Measurements from ENCODE around the gene ANKRD23. TPM values are rescaled to one million over a fixed set of nuclear protein-coding genes. Genes with fewer than 3 reads are reported as not detected.

ANKRD23 gene
- total RNA-seq, 4 donors from 2014 or later = 3.0 to 8.2 (median 3.2) TPM

- Histone ChIP-seq H3K9me3 (no peaks in the 10 kb centered on the region), H3K4me1 (peaks cover 10 to 27% of the 10 kb centered on the region in 2 donors), H3K36me3 (peaks cover 45 to 55% of the 10 kb centered on the region in 2 donors), H3K27me3 (no peaks in the 10 kb centered on the region), H3K27ac (no peak overlapping the region), H3K4me3 (replicated peaks in 1 of 3) (no peak overlapping the region)
- intact Hi-C loops (cut with DNase I) = loop anchor here (5.0 kb wide), 1 partner anchor 46 kb away; no protein-coding TSS in a partner anchor
- no peak for DNase-seq
- TF ChIP-seq POLR2A (IDR thresholded peaks at IDR 0.05) (no peak), CTCF (IDR thresholded peaks at IDR 0.05) (no peak)
- 96 to 100% methylated on average over 4 to 16 of the region's 17 CpGs for WGBS, 2 donors
These were observed 17.3 kb upstream of the ANKRD23 start for GRCh38 chr2:96861074-96861473.

GRCh38 chr2:96860065-96861029 lies 16.5 kb upstream of the ANKRD23 start:
- Histone ChIP-seq H3K27me3 (no peaks in the 10 kb centered on the region), H3K27ac (no peak overlapping the region), H3K36me3 (peaks cover 39 to 49% of the 10 kb centered on the region in 2 donors), H3K4me3 (replicated peaks in 1 of 3) (no peak overlapping the region), H3K9me3 (no peaks in the 10 kb centered on the region), H3K4me1 (peaks cover 10 to 19% of the 10 kb centered on the region in 2 donors)
- intact Hi-C loops (cut with DNase I) = loop anchor here (5.0 kb wide), 1 partner anchor 47 kb away; no protein-coding TSS in a partner anchor
- TF ChIP-seq CTCF (IDR thresholded peaks at IDR 0.05) = no peak
- TF ChIP-seq POLR2A (IDR thresholded peaks at IDR 0.05) = no peak
- WGBS, 2 donors = 84 to 85% methylated on average over 26 to 30 of the region's 38 CpGs
- DNase-seq = no peak

- Histone ChIP-seq H3K27me3 (no peaks in the 10 kb centered on the region), H3K4me3 (replicated peaks in 1 of 3) (no peak overlapping the region), H3K9me3 (no peaks in the 10 kb centered on the region), H3K27ac (peak overlapping the region in 1 of 3 donors; percentile 64), H3K36me3 (peaks cover 32 to 42% of the 10 kb centered on the region in 2 donors), H3K4me1 (peaks cover 10 to 18% of the 10 kb centered on the region in 2 donors)
- TF ChIP-seq CTCF (IDR thresholded peaks at IDR 0.05) (no peak), POLR2A (IDR thresholded peaks at IDR 0.05) (no peak)
- DNase-seq = no peak
- 61 to 63% methylated on average over 4 of the region's 4 CpGs for WGBS, 2 donors
- intact Hi-C loops (cut with DNase I) = loop anchor here (5.0 kb wide), 2 partner anchors 42 to 48 kb away; partner anchors contain the start of gene CNNM3
These were observed 15.9 kb upstream of the ANKRD23 start for GRCh38 chr2:96859681-96860064.

GRCh38 chr2:96859099-96859649 lies 15.4 kb upstream of the ANKRD23 start:
- peaks cover 10 to 18% of the 10 kb centered on the region in 2 donors for H3K4me1 ChIP-seq
- peak; percentile 26 to 35 for DNase-seq

More at GRCh38 chr2:96859099-96859649, 15.4 kb upstream of the ANKRD23 start:
- intact Hi-C loops (cut with DNase I) = loop anchor here (5.0 kb wide), 1 partner anchor 42 kb away; the partner anchor contains the start of gene CNNM3
- Histone ChIP-seq H3K27me3 (no peaks in the 10 kb centered on the region), H3K36me3 (peaks cover 27 to 37% of the 10 kb centered on the region in 2 donors), H3K27ac (peak overlapping the region in 2 of 3 donors; percentile 34 to 64), H3K4me3 (replicated peaks in 1 of 3) (no peak overlapping the region), H3K9me3 (no peaks in the 10 kb centered on the region)
- TF ChIP-seq POLR2A (IDR thresholded peaks at IDR 0.05) (no peak), CTCF (IDR thresholded peaks at IDR 0.05) (no peak)
- WGBS, 2 donors = 50 to 53% methylated on average over 11 of the region's 11 CpGs
